ENCODE results near the gene CCDC28A.
A peak's percentile ranks its signal among the peaks of the same experiment; 100 is the strongest.

The CCDC28A gene

DNA sequence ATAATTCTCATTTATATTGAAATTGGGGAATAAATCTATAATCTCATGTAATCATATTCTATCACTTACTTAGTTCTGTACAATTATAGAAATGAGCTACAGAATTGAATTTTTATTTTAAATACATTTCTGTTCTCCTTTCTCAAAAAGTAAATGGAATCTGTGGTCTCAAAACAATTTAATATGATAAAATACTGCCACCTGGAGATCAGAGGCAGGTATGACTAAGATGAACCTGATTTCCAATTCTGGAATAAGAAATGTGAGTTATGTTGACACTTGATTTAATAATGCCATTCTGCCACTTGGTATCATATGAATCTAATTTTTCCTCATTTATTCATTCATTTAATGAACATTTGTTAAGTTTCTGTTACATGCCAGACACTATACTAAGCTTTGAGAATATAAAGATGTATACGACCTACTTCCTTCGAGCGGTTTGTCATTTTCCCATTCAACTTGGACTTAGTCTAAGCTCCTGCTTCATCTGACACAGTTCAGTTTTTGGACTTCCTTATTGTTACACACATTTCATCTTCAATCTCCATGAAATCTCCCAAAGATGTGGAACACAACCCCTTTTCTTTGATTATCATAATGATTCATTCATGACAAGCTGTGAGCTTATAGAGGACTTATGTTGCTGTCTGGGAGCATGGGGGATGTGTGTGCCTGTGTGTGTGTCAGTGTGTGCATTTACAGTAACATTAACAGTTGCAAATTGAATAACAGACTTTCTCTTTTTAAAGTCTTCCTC, 7.5 kb upstream of the CCDC28A start:
- Histone ChIP-seq H3K4me1 (ENCODE audit: insufficient read depth, low read length) (no peaks in the 10 kb centered on the region), H3K4me3 (ENCODE audit: low read length) (no peak overlapping the region), H3K9ac (ENCODE audit: low read depth, low read length) (no peak overlapping the region), H3K27me3 (ENCODE audit: insufficient read depth, low read length) (no peaks in the 10 kb centered on the region), H3K9me3 (ENCODE audit: insufficient read depth, low read depth, low read length) (no peaks in the 10 kb centered on the region), H3K27ac (ENCODE audit: low read depth, low read length) (no peak overlapping the region), H3K36me3 (ENCODE audit: insufficient read depth, low read length) (no peaks in the 10 kb centered on the region)
- 95% methylated on average over 3 of the region's 3 CpGs for WGBS

DNA sequence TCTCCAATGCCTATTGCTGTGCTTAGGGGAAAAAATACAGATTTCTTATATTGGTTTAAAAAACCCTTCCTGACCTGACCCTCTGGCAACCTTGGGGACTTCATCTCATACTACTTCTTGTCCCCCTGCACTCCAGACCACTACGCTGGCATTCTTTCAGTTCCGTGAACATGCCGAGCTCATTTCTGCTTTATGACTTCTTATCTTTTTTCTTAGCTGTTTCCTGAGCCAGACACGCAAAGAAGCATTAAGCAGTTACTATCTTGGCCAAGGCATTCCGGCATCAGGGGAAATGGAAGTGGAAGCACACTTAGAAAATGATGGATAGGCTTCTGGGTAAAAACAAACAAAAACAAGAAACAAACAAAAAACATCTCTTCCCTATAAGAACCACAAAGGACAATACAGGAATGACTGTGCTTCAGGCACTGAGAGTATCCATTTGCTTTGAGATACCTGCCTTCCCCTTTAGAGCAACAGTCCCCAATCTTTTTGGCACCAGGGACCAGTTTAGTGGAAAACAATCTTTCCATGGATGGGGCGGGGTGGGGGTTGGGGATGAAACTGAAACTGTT, 4.4 kb upstream of the CCDC28A start:
- WGBS: 91% methylated on average over 6 of the region's 6 CpGs
- Histone ChIP-seq H3K9me3 (ENCODE audit: insufficient read depth, low read depth, low read length) (no peaks in the 10 kb centered on the region), H3K4me3 (ENCODE audit: low read length) (no peak overlapping the region), H3K27ac (ENCODE audit: low read depth, low read length) (no peak overlapping the region), H3K4me1 (ENCODE audit: insufficient read depth, low read length) (no peaks in the 10 kb centered on the region), H3K27me3 (ENCODE audit: insufficient read depth, low read length) (no peaks in the 10 kb centered on the region), H3K9ac (ENCODE audit: low read depth, low read length) (no peak overlapping the region), H3K36me3 (ENCODE audit: insufficient read depth, low read length) (no peaks in the 10 kb centered on the region)

DNA sequence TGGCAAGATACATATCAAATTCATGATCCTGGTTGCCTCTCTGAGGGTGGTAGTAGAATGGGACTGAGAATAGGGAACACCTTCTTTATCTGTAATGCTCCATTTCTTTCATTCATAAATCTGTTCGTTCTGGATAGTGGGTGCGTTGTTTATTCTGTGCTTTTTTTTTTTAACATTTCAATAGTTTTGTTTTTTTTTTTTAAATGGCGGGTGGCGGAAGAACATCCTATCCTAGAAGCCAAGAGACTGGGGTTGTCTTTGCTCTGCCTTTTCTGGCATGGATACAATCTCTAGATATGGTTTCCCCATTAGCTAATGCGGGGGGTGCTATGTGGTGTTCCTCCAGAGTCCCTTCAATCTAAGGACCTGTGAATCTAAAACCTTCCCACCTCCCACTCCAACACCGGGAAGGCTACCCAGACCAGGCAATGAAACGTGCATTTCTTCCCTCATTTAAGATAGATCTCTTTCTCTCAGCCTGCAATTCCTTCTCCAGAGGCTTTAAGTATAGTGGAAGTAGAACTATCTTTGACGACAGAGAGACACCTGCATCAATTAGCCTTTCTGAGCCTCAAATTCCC, 883 bp upstream of the CCDC28A start:
- H3K4me3 ChIP-seq (ENCODE audit: low read length): peak overlapping the region; percentile 88
- WGBS: 25% methylated on average over 4 of the region's 8 CpGs

DNA sequence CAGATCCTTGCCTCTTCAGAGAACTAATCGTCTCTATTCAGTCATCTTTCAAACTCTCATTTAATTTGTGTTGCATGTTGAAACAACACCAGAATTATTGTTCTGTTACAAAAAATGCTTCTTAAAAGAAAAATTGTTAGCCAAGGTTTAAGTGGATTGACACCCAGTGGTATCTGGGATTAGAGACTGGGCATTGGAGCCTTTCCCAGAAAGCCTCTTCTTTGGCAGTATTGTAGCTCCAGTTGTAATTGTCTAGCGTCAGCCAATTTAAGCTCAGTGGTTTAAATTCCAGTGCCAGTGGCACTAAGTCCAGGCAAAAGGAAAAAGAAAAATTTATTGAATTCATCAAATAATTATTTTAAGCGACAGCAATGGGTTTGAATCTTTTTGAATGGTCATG, 801 bp downstream of the CCDC28A start:
- H3K27me3 ChIP-seq (ENCODE audit: insufficient read depth, low read length): no peaks in the 10 kb centered on the region
- peak overlapping the region; percentile 88 for H3K4me3 ChIP-seq (ENCODE audit: low read length)
- H3K9me3 ChIP-seq (ENCODE audit: insufficient read depth, low read depth, low read length): no peaks in the 10 kb centered on the region
- WGBS: 62% methylated on average over 3 of the region's 3 CpGs
- H3K9ac ChIP-seq (ENCODE audit: low read depth, low read length): peak overlapping the region; percentile 85; the same call in 1 of the 2 replicates
- no peaks in the 10 kb centered on the region for H3K4me1 ChIP-seq (ENCODE audit: insufficient read depth, low read length)
- no peak overlapping the region for H3K27ac ChIP-seq (ENCODE audit: low read depth, low read length)
- H3K36me3 ChIP-seq (ENCODE audit: insufficient read depth, low read length): no peaks in the 10 kb centered on the region

More for the DNA sequence above, 883 bp upstream of the CCDC28A start:
- Histone ChIP-seq H3K9ac (ENCODE audit: low read depth, low read length) (peak overlapping the region; percentile 85), H3K27me3 (ENCODE audit: insufficient read depth, low read length) (no peaks in the 10 kb centered on the region), H3K27ac (ENCODE audit: low read depth, low read length) (peak overlapping the region; percentile 53), H3K9me3 (ENCODE audit: insufficient read depth, low read depth, low read length) (no peaks in the 10 kb centered on the region), H3K4me1 (ENCODE audit: insufficient read depth, low read length) (no peaks in the 10 kb centered on the region), H3K36me3 (ENCODE audit: insufficient read depth, low read length) (no peaks in the 10 kb centered on the region)

DNA sequence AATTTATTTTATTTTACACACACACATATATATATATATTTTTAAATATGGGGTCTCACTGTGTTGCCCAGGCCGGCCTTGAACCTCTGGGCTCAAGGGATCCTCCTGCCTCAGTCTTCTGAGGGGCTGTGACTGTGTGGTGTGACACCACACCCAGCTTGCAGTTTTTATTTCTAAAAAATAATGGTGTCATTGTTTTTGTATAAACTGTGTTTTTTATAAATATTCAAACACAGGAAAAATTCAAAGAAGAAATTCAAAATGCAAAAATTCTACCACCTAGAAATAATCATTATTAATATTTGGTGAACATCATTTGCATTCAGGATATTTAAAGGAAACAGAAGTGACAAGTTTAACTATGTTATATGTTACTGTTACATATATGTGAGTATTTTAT, 3.1 kb downstream of the CCDC28A start:
- no peak overlapping the region for H3K4me3 ChIP-seq (ENCODE audit: low read length)
- no peaks in the 10 kb centered on the region for H3K27me3 ChIP-seq (ENCODE audit: insufficient read depth, low read length)
- no peak overlapping the region for H3K9ac ChIP-seq (ENCODE audit: low read depth, low read length)
- WGBS: no CpG with 5 or more reads among the region's 1 CpG
- no peaks in the 10 kb centered on the region for H3K36me3 ChIP-seq (ENCODE audit: insufficient read depth, low read length)
- no peak overlapping the region for H3K27ac ChIP-seq (ENCODE audit: low read depth, low read length)
- no peaks in the 10 kb centered on the region for H3K9me3 ChIP-seq (ENCODE audit: insufficient read depth, low read depth, low read length)
- H3K4me1 ChIP-seq (ENCODE audit: insufficient read depth, low read length): no peaks in the 10 kb centered on the region

DNA sequence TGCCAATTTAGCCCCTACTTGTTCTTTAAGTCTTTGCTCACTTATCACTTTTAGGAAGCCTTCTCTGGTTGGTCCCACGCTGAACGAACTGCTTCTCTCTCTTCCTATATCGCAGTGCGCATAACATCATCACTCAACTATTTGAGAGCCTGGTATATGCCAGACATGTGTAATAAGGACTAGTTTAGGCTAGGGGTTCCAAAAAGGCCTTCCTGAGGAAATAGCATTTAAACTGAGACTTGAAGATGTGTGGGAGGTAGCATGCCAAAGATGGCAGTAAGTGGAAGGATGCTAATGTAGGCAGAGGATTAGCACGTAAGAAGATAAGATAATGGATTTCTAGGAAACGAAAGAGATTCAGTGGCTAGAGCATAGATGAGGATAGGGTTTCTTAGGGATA, 4.8 kb downstream of the CCDC28A start:
- no peak overlapping the region for H3K27ac ChIP-seq (ENCODE audit: low read depth, low read length)
- 88% methylated on average over 6 of the region's 6 CpGs for WGBS
- H3K9ac ChIP-seq (ENCODE audit: low read depth, low read length): no peak overlapping the region
- H3K9me3 ChIP-seq (ENCODE audit: insufficient read depth, low read depth, low read length): no peaks in the 10 kb centered on the region
- H3K4me1 ChIP-seq (ENCODE audit: insufficient read depth, low read length): no peaks in the 10 kb centered on the region
- no peak overlapping the region for H3K4me3 ChIP-seq (ENCODE audit: low read length)
- H3K36me3 ChIP-seq (ENCODE audit: insufficient read depth, low read length): peaks cover 8% of the 10 kb centered on the region
- H3K27me3 ChIP-seq (ENCODE audit: insufficient read depth, low read length): no peaks in the 10 kb centered on the region

DNA sequence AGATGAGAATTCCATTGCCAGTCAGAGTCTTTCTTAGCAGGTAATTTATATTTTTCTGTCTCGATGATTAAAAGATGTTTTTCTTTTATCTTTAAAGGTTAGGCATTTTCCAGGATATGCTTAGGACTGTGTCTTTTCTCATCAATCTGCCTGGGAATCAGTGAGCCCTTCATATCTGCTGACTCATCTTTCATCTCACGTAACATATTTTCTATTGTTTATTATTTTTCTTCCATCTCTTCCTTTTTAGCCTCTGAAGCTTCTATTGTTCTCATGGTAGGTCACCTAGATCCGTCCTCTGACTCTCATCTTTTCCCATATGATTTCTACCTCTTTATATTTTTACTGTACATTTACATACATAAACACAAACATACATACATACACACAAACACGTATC, 8.7 kb downstream of the CCDC28A start:
- Histone ChIP-seq H3K4me1 (ENCODE audit: insufficient read depth, low read length) (no peaks in the 10 kb centered on the region), H3K9me3 (ENCODE audit: insufficient read depth, low read depth, low read length) (no peaks in the 10 kb centered on the region), H3K27me3 (ENCODE audit: insufficient read depth, low read length) (no peaks in the 10 kb centered on the region), H3K4me3 (ENCODE audit: low read length) (no peak overlapping the region), H3K9ac (ENCODE audit: low read depth, low read length) (no peak overlapping the region), H3K27ac (ENCODE audit: low read depth, low read length) (no peak overlapping the region), H3K36me3 (ENCODE audit: insufficient read depth, low read length) (peaks cover 8% of the 10 kb centered on the region)
- 95% methylated on average over 4 of the region's 4 CpGs for WGBS

DNA sequence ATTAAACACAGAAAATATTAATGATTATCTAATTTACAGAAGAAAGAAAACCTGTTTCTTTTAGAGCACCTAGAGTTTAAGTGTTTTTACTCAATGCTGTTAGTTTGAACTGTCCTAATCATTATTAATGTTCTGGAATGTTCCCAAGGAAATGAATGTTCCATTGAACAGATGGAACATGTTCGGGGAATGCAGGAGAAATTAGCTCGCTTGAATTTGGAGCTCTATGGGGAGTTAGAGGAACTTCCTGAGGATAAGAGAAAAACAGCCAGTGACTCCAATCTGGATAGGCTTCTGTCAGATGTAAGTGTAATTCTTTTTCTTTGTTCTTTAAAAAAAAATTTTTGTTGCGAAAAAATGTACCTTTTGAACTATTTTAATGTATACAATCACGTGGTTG, 11.5 kb downstream of the CCDC28A start:
- Histone ChIP-seq H3K4me3 (ENCODE audit: low read length) (no peak overlapping the region), H3K9ac (ENCODE audit: low read depth, low read length) (no peak overlapping the region), H3K4me1 (ENCODE audit: insufficient read depth, low read length) (no peaks in the 10 kb centered on the region), H3K36me3 (ENCODE audit: insufficient read depth, low read length) (peaks cover 11% of the 10 kb centered on the region), H3K9me3 (ENCODE audit: insufficient read depth, low read depth, low read length) (no peaks in the 10 kb centered on the region), H3K27ac (ENCODE audit: low read depth, low read length) (no peak overlapping the region), H3K27me3 (ENCODE audit: insufficient read depth, low read length) (no peaks in the 10 kb centered on the region)
- WGBS: 92% methylated on average over 4 of the region's 4 CpGs

DNA sequence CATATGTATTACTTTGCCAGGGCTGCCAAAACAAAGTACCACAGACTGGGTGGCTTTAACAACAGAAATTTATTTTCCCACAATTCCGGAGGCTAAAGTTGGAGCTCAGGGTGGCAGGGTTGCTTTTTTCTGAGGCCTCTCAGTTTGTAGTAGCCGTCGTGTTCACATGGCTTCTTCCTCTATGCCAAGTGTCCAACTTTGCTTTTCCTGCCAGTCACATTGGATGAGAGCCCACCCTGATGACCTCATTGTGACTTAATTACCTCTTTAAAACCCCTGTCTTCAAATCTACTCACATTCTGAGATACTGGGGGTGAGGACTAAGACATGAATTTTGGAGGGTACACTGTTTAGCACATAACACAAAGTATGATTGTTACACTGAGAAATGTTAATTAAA, 12.4 kb downstream of the CCDC28A start:
- Histone ChIP-seq H3K4me3 (ENCODE audit: low read length) (no peak overlapping the region), H3K9ac (ENCODE audit: low read depth, low read length) (no peak overlapping the region), H3K27ac (ENCODE audit: low read depth, low read length) (no peak overlapping the region), H3K27me3 (ENCODE audit: insufficient read depth, low read length) (no peaks in the 10 kb centered on the region), H3K36me3 (ENCODE audit: insufficient read depth, low read length) (peaks cover 11% of the 10 kb centered on the region), H3K4me1 (ENCODE audit: insufficient read depth, low read length) (no peaks in the 10 kb centered on the region), H3K9me3 (ENCODE audit: insufficient read depth, low read depth, low read length) (no peaks in the 10 kb centered on the region)
- 96% methylated on average over 3 of the region's 3 CpGs for WGBS

DNA sequence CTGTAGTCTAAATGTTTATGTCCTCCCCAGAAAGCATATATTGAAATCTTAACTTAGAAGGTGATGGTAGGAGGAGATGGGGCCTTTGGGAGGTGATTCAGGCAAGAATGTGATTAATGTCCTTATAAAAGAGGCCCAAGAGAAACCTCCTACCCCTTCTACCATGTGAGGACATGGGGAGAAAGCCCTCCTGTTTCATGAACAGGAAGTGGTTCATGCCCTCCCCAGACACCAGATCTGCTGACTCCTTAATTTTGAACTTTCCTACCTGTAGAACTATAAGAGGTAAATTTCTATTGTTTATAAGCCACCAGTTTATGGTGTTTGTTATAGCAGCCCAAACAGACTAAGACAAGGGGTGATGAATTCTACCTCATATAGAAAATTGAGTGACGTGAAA, 13.6 kb downstream of the CCDC28A start:
- no peak overlapping the region for H3K4me3 ChIP-seq (ENCODE audit: low read length)
- H3K27ac ChIP-seq (ENCODE audit: low read depth, low read length): no peak overlapping the region
- H3K4me1 ChIP-seq (ENCODE audit: insufficient read depth, low read length): no peaks in the 10 kb centered on the region
- H3K36me3 ChIP-seq (ENCODE audit: insufficient read depth, low read length): peaks cover 11% of the 10 kb centered on the region
- H3K9me3 ChIP-seq (ENCODE audit: insufficient read depth, low read depth, low read length): no peaks in the 10 kb centered on the region
- no peak overlapping the region for H3K9ac ChIP-seq (ENCODE audit: low read depth, low read length)
- H3K27me3 ChIP-seq (ENCODE audit: insufficient read depth, low read length): no peaks in the 10 kb centered on the region
- 88% methylated on average over 1 of the region's 1 CpG for WGBS

DNA sequence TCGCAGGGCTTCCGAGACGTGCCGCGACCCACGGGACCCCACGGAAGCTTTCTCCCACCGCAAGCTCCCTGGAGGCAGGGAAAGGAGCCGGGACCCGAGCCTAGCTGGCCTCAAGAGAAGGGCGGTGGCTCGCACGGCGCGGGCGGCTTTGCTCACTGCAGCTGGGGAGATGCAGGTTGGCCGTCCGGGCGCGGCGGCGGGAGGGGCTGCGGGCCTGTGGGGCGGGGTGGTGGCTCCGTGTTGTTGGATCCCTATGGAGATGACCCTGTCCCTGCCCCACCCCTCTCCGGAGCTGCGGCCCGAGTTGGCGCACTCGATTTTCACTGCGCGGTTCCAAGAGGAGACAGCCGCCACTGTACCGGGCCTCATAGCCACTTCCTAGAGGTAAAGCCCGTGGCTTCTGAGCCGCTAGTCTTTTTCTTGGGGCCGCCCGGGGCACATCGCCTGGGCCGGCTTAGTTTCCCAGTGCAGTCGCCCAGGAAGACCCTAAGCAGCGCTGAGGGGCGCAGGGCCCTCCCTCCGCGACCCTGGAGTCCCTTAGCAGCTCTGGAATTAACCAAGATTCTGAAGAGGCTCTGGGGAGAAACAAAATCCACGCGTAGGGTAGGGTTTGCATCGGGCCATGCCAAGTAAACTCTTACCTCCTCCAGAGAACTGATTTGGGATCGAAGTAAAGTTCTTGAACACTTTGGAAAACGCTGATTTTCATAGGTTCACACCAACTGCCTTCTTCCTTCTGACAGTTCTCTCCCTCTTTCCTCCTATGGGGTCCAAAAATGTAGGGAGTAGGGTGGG, 22.4 kb downstream of the CCDC28A start, which contains the start of gene ECT2L:
Gene ECT2L (plus strand): TSS at position 279 of the 795 bp plus-strand sequence. CDS start 17,188 bp downstream, outside the sequence.
- H3K36me3 ChIP-seq (ENCODE audit: insufficient read depth, low read length): no peaks in the 10 kb centered on the region
- H3K27me3 ChIP-seq (ENCODE audit: insufficient read depth, low read length): peaks cover 20% of the 10 kb centered on the region
- no peaks in the 10 kb centered on the region for H3K4me1 ChIP-seq (ENCODE audit: insufficient read depth, low read length)
- H3K27ac ChIP-seq (ENCODE audit: low read depth, low read length): no peak within 1 kb of the TSS
- H3K9ac ChIP-seq (ENCODE audit: low read depth, low read length): peak within 1 kb of the TSS; percentile 72
- H3K9me3 ChIP-seq (ENCODE audit: insufficient read depth, low read depth, low read length): no peaks in the 10 kb centered on the region
- peak within 1 kb of the TSS; percentile 60 for H3K4me3 ChIP-seq (ENCODE audit: low read length)
- WGBS: 7% methylated on average over 49 of the region's 50 CpGs

Data from HUES64 (cell line).